SW 1271 (cell line): Measurements from ENCODE around the gene KLHL29.
"Not testable (repeated sequence)": the region's sequence is repeated elsewhere in the genome, so short reads cannot be mapped to it uniquely, and the experiment has no call there.

Experiments
- DNase-seq, 2 experiments: peaks; one replicate each; lab custom pipeline; 2025; lab: John Stamatoyannopoulos, UW

KLHL29 gene

DNA sequence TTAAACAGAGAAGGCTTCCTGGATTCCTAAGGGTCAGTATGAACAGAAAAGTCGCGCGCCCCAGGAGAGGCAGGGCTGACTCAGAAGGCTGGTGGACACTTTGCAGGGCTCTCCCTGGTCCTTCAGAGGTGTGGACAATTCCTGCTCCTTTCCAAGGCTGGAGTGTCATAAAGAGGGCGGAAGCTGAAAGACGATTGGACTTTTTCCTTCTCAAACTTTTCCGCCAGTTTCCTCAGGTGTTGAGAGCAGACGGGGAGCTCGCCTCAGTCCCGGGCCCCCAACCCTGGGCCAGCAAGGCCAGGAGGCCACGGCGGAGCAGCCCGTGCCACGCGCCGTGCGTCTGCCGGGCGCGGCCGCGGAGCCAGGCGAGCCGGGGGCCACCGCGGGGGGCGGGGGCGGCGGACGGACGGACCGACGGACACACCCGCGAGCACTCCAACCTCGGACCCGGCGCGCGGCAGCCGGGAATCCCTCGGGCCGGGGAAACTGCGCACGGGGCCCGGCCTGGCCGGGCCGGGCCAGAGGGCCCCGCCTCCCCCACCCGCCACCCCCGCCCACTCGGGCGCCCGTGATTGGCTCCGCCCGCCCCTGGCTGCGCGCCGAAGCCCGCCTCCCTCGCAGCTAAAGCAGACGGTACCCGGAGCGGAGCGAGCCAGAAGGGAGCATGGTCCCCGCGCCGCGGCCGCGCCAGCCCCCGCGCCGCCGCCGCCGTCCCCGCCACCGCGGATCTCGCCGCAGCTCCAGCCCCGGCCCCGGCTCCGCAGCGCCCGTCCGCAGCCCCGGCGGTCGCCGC lies at the start of gene KLHL29:
KLHL29 (plus strand) TSS at position 629 of the 793 bp plus-strand sequence. CDS start 177,018 bp downstream, outside the sequence.
- peak; percentile 38 to 60 for DNase-seq

DNA sequence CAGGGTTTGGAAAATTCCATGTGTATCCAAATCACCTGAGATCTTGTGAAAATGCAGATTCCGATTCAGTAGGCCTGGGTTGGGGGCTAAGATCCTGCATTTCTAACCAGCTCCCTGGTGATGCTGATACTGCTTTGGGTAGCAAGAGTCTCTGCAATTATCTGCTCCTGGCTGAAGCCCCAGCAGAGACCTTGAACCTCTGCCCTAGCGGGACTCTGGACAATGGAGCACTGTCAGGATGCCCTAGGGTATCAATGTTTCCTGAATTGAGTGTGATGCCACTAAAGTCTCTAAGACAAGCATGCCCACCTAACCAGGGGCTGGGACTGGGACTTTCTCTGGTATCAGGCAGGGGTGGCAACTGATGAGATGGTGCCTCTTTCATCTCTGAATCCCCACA lies 49.4 kb upstream of the KLHL29 start:
- DNase-seq = no peak

- no peak for DNase-seq
Measured at GRCh38 chr2:23342075-23342474, 42.9 kb upstream of the KLHL29 start.

DNA sequence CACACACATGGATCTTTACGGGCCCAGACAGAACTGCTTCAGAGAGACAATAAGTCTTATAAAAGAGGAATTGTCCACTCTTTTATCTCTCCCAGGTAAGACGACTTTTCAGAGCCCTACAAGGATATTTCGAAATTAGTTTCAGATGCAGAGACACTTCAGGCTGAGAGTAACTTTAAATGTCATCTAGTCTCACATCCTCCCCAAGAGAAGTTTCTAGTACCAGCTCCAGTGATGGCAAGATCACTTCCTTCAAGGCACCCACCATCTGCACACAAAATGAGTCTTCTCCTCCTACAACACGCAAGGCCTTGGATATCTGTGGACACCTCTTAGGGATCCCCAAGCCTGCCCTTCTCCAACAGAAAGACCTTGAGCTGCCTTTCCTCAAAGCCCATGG lies 39.0 kb upstream of the KLHL29 start:
- DNase-seq = no peak

DNA sequence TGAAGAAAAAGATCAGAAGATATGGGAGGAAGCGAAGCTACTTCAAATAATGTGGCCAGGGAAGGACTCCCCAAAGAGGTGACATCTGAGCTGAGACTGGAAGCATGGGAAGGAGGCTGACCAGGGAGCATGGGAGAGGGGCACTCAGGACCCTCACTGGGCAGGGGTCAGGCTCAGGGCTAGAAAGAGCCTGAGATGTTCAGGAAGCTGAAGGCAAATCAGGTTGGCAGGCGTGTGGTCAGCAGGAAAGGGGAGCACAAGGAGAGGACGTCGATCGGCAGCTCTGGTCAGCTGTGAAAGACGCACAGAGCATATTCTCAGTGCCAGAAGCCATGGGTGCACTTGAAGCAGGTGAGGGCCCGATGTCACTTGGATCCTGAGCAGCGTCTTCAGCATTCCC lies 38.2 kb upstream of the KLHL29 start:
- no peak for DNase-seq

- DNase-seq = no peak
Measured at GRCh38 chr2:23347471-23348092, 37.4 kb upstream of the KLHL29 start.

DNA sequence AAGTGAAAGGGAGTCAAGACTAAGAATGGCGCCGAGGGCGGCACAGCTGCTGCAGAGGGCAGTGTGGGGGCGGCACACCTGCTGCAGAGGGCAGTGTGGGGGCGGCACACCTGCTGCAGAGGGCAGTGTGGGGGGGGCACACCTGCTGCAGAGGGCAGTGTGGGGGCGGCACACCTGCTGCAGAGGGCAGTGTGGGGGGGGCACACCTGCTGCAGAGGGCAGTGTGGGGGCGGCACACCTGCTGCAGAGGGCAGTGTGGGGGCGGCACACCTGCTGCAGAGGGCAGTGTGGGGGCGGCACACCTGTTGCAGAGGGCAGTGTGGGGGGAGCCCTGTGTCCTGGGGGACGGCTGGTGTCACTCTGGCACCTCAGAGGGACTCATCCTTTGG lies 36.9 kb upstream of the KLHL29 start:
- DNase-seq = not testable (repeated sequence)

DNA sequence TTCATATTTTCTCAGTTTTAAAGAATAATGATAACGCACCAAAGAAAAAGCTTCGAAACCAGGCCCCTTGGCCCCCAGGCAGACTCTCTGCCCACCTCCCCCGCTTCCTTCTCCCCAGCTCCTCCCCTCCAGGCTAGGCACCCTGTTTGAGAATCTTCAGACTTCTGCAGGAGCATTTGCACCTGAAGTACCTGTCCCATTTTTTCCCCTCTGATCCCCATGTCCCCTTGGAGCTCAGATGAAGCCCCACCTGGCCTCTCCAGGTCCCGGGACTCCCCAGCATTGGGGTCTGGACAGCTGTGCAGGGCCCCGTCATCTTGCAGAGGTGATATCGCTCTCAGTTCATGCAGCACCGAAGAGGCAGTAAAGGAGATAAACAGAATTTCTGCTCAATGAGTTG lies 35.5 kb upstream of the KLHL29 start:
- DNase-seq = no peak

GRCh38 chr2:23350041-23350791 lies 34.8 kb upstream of the KLHL29 start:
- no peak for DNase-seq

- DNase-seq = no peak
Measured at GRCh38 chr2:23350792-23351355, 34.1 kb upstream of the KLHL29 start.

DNA sequence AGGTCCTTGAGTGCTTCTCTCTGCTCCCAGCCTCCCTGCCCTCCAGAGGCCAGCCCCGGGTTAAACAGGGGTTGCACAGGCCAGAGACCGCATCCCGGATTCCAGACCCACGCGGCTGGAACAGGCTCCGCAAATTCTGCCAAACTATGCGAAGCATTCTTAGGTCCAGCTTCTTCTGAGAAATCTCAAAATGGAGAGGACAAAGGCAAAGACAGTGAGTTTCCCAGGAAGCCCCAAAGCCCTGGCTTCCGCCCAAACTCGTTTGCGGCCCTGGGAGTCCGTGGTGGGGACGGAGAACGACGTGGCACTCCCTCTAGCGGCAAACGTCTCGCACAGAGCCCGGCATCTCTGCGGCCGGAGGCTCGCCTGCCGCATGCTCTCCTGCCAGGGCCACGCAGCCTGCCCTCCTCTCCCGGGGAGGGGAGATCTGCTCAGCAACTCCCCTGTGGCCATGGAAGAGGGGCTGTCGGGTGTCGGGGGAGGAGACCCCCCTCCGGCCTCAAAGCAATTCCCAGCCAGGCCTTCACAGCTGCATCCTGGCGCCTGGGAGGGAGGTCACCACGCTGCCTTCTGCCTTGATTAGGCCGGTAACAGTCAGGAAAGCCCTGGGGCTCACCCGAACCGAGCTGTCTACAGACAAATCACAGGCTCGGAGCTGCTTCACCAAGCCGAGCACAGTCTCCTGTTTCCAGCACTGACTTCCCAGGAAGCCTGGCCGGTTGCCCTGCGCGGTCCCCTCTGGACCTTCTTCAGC lies 33.4 kb upstream of the KLHL29 start:
- DNase-seq = peak; percentile 40

GRCh38 chr2:23354554-23354953 lies 30.4 kb upstream of the KLHL29 start:
- DNase-seq = no peak

DNA sequence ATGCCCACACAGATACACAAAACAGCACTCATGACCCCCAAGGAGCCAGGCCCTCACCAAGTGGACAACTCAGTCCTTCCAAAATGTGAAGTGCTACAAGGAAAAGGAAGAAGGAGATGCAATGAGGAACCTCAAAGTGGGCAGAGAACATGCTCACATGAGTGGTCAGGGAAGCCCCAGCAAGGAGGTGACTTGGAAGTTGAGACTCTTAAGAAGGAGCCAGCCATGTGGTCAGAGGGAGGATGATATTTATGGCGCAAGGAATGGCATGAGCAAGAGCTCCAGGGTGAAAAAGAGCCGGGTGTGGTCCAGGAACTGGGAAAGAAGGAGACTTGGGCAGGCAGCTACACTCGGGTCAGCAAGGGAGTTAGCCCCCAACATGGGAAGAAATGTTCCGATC lies 30.0 kb upstream of the KLHL29 start:
- DNase-seq = no peak

DNA sequence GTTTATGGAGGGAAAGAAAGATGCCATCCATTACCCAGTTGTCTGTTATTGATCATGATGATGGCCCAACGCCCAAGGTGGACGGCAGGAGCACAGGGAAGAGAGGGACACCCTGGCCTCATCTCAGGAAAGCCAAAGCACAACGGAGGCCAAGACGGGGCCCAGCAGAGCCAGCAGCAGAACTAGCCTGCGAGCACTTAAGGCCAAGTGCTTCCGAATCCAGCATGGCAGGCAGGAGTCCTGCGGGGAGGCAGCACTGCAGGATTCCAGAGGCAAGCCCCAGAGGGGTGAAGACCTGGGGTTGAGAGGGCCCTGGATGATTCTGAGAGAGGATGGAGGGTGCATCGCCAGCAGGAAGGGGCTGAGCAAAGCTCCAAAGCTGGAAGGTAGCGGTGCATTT lies 28.3 kb upstream of the KLHL29 start:
- no peak for DNase-seq

- no peak for DNase-seq
Measured at GRCh38 chr2:23359631-23360567, 25.1 kb upstream of the KLHL29 start.

GRCh38 chr2:23360571-23361125 lies 24.3 kb upstream of the KLHL29 start:
- no peak for DNase-seq

DNA sequence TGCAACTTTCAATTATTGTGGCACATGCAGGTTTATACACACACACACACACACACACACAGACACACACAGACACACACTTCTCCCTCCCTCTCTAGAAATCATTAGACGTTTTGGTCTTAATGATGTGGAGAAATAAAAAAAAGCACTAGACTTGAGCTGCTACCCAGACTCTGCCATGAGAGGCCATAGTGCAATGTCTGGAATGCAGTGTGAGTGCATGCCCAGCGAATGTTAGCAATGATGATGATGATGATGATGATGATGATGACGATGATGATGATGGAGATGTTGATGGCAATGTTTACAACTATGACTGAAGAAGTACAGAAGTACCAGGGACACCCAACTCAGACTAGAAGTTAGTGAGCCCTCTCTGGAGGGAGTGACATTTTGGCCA lies 23.8 kb upstream of the KLHL29 start:
- DNase-seq = no peak

DNA sequence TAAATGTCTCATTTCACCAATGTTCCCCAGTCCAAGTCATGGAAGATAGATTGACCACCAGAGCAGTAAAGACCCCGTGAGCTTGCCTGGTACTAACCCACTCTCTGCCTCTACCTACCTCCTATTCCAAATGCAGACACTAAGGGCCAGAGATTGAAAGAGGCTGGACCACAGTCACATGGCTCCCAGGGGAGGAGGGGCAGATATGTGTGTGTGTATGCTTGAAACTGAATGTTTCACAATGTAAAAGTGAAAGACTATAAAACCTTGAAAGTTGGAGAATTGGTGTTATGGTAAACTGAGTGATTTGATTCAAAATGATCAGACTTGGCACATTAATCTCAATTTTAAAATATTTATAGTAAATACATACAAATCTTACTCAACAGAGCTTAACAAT lies 21.7 kb upstream of the KLHL29 start:
- no peak for DNase-seq

DNA sequence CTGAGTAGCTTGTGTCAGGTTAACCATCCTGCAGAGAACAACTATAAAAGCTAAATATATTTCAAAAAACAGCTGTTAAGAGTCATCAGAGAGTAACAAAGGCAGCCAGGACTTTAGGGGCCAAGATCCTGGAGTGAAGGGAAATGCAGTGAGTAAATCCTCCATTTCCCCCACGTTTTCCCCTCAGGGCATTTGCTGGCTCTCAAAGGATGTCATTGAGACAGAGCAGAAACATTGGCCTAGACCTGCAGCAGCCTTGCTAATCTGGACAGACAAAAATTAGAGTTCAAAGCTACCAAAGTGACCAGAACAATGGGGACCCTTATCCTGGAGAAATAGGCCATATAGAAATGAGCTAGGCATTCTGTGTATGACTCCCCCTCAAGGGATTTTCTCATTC lies 21.1 kb upstream of the KLHL29 start:
- DNase-seq = no peak

GRCh38 chr2:23366720-23367119 lies 18.3 kb upstream of the KLHL29 start:
- no peak for DNase-seq
